CD4-positive, alpha-beta T cell treated with Interleukin-21 for 1 hour (primary cell): Measurements from ENCODE around the gene KAZN.

Experiments
- DNase-seq: peaks from one replicate; pipeline ENCODE4 v3.0.0-alpha.2; 2020

The KAZN gene

DNA sequence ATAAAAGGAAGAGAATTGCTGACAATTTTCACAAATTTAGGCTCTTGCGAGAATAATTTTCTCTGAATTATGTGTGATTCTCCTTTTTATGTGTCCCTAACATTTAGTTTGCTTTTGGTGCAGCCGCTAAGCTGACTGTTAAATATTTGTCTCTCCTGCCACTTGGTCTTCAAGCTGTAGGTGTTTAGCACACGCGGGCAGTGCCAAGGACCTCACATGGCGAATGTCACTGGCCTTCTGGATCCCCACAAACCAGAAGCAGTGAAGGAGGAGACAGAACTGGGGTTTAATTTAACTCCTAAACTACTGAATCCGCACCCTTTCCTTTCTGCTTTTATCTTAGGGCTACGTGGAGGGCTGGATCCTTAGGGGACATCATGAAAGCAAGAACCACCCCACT is 120.0 kb downstream of the KAZN start:
- no peak for DNase-seq

- no peak for DNase-seq
These were observed 124.9 kb downstream of the KAZN start for GRCh38 chr1:14723401-14723800.

DNA sequence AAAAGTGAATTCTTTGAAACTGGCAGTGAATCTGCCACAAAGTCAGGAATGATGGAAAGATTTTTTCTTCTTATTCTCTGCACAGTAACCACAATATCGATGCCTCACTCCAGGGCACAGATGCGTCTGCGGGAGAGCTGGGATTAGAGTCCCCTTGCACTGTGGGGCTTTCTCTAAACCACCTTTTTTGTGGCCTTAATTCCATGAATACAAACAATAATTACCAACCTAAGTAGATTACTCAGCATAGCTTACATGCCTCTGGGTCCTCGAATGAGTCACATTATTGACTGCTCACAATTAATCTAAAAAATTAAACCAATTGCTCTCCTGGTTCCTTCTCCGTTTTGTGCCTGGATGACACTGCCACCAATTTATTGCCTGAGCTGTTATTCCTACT is 125.8 kb downstream of the KAZN start:
- no peak for DNase-seq

- DNase-seq: no peak
These were observed 126.2 kb downstream of the KAZN start for GRCh38 chr1:14724678-14725077.

DNA sequence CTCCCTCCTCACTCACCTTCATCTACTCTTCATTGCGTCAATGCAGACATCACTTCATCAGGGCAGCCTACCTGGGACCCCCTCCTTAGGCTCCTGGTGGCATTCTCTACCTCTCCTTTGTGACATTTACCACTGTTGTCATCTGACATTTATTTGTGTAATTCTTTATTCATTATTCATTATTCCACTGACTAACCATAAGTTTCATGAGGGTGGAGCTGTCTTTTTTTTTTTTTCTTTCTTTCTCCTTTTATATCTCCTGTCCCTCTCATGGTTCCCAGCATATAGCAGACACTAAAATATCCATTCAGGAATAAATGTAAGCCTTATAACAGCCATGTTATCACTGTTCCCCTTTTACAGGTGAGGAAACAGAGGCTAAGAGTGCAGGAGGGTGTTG is 126.8 kb downstream of the KAZN start:
- no peak for DNase-seq

GRCh38 chr1:14725695-14726094 is 127.2 kb downstream of the KAZN start:
- no peak for DNase-seq

GRCh38 chr1:14726606-14727005 is 128.1 kb downstream of the KAZN start:
- DNase-seq: no peak

DNA sequence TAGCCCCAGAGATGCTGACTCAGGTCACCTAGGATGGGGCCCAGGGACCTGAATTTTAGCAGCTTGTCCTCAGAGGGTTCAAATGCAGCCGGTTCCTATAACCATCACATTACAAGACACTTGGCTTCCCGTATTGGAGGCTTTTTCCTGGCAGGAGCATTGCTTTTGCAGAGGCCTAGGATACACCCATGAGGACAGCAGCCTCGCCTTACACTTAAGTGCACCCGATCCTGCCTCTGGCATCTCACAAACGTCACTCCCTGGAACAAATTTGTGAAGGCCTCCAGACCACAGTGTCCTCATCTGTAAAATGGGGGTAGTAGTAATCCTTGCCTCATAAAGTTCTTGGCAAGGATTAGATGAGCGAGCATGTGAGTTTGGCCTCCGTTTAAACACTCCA is 130.0 kb downstream of the KAZN start:
- no peak for DNase-seq

DNA sequence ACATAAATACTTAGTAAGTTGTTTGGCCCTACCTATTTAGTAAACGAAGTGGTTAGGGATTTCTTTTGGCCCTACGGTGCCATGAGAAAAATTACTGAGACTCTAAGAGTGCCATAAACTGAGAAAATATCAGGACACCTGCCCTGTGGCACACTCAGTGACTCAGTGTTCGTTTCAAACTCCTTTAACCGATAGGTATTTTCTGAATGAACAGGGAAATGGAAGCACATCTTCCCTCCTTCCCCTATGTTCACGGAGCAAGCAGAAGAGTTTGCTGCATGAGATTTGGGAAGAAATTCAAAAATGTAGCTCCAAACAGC is 134.2 kb downstream of the KAZN start:
- no peak for DNase-seq

DNA sequence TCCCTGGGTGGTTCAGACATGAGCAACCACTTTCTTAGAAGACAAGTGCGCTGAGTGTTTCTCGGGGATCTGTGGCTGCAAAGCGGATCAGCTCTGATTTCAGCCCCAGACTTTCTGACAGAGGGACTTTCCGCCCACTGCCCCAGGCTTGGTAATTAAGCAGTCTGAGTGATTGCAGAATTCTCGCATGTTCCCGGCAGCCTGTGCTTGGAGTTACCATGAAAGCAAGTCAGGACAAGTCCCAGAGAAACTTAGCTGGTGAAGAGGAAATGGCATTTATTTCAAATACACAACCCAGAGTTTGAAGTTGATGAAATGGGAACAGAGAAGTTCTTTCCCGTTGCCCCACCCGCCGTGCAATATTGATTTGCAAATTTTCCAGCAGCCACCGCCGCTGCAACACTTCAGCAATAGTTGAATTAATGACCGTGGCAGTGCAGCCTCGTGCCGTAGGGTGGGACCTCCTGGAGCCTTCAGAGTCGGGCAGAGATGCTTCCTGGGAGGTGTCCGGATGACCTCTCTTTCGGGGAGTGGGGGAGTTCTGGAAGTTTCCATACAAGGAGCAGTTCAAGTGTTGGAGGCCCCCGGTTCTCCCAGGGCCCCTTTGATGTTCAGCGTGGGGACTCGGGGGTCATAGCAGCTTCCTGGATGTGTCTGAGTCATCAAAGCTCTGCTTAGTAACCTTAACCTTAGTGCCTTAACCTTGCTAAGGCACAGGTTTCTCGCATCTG is 134.7 kb downstream of the KAZN start:
- no peak for DNase-seq

- no peak for DNase-seq
These were observed 135.3 kb downstream of the KAZN start for GRCh38 chr1:14733779-14734140.

DNA sequence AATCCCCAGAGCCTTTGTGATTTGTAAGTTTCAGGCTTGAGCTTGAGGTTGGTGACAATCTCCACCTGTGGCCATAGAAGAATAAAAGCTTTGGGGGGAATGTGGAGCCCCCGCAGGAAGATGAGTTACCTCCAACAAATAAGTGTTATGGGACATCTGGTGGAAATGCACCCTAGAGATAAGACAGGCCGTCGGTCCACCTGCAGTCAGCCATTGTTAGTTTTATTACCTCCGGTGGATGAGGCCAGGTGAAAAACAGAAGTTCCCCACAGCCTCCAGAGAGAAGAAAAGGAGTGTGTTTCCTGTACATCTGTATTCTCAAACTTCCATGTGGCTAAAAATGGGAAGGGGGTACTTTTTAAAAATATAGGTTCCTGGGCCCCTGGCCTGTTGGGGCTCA is 137.4 kb downstream of the KAZN start:
- no peak for DNase-seq

DNA sequence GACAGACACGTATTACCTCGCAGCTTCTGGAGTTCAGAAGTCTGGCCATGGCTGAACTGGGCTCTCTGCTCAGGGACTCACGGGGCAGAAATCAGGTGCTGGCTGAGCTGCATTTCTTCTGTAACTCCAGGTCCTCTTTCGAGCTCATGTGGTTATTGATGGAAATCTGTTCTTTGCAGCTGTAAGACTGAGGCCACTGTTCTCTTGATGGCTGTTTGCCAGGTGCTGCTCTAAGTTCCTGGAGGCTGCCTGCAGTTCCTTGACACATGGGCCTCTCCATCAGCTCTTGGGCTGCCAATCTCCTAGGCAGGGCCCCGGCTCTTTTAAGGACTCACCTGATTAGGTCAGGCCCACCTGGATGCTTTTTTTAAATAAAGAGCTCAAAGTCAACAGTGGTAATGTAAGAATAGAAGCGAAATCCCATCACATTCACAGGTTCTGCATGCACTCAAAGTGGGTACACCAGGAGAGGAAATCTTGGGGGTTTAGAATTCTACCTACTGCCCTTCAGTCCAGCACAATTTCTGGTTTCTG is 139.1 kb downstream of the KAZN start:
- no peak for DNase-seq

DNA sequence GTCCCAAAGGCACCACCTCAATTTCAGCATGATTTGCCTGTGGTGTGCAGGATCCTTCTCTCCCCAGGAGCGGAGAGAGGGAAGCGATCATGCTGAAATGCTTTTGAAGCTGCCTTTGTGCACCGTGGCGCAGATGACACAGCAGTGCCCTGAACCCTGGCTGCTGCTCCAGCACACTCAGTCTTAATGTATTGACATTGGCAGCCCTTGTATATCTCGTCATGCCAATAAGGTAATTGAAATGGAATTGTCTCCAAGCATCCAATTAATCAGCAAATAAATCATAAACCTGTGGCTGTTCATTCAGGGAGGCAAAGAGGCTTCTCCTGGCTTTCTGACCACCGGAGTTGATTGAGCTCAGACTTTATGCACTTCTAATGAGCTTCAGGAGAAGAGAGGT is 139.8 kb downstream of the KAZN start:
- no peak for DNase-seq

GRCh38 chr1:14738647-14739046 is 140.2 kb downstream of the KAZN start:
- DNase-seq: no peak

DNA sequence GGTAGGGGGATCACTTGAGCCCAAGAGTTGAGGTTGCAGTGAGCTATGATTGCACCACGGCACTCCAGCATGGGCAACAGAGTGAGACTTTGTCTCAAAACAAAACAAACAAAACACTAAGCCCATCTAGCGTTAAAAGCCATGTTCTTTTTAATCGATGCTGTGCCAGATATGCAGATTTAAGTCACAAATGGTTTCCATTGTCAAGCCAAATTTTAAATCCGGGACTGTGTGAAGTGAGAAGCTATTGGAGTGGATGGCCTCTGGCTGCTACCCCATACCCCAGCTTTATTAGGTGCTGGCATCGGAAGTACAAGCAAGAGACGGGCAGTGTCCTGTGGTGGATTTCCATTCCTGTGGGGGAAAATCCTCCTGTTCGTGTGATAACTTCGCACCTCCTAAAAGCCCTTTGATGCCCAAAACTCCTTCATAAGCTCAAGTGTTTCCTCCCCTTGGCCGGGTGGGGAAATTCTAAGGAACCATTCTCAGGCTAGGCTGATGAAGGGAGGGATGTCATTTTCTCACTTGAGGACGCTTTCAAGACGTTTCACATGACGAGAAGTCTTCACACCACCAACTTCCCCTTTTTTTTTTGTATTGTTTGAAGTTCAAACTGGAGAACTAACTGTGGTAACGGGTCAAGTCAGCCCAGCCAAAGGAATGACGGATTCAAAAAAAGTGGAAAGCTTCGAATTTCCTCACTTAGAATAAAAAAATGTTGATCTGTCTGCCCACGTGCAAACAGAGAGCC is 140.8 kb downstream of the KAZN start:
- no peak for DNase-seq

GRCh38 chr1:14740016-14740415 is 141.5 kb downstream of the KAZN start:
- DNase-seq: no peak

GRCh38 chr1:14741082-14741481 is 142.6 kb downstream of the KAZN start:
- DNase-seq: no peak

DNA sequence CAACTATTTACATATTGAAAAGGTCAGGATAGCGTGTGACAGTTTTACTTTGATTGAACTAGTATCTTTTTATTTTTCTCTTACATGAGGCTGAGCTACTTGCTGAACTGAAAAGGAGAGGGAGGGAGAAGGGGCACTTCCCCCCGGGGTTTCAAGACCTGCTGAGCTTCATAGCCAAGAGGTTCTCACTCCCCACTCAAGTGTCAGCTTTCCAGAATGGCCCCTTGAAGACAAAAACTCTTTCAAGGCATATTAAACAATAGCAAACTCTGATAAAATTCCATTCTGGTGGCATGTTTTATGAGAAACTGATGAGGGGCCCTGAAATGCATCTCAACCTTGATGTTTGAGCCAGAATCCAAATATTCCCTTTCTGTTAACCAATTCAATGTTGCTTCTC is 143.0 kb downstream of the KAZN start:
- no peak for DNase-seq

DNA sequence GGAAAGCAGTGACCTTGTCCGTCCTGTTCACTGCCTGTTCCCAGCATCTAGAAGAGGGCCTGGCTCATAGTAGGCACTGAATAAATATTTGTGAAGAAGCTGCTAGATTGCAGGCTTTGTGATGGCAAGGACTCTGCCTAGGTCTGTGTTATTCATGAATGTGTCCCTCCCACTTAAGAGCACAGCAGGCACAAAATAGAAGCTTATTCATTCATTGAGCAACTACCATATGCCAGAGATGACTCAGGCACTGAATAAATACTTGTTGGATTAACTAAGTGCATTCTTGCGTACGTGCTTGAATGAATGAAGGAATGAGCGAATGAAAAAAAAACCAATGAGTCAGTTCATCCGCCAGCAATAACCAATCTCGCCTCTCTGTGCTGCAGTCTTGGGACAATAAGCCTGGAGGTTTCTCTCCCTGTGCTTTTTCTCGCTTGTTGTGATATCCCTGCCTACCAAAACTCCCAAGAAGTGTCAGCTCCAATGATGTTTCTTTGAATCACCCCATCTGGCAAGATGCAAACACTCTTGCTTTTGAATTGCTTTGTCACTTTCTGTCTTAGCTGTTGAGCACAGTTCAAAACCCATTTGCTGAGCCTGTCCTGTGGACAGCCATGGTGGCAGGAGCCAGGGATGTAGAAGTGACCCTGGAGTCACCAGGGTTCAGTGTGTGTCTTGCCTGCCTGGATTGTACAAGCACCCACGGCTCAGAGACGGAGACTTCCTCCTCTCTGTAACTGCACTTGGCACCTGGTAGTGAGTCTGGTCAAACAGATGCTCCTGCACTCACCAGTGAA is 143.9 kb downstream of the KAZN start:
- no peak for DNase-seq

DNA sequence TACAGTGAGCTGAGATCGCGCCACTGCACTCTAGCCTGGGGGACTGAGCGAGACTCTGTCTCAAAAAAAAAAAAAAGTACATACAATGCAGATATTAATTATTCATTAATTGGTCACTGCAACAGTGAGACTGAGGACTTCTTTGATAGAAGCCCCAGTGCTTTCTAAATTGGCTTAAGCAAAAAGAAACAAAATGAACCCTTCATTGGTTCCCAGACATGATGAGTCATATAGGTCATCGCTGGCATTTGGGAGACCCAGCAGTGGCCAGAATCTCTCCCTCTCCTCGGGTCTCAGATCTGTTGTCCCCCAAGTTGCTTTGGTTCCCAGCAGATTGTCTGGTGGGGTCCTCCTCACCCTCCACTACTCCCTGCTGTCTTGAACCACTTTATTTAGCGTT is 144.9 kb downstream of the KAZN start:
- DNase-seq: no peak

GRCh38 chr1:14745001-14745720 is 146.7 kb downstream of the KAZN start:
- no peak for DNase-seq

GRCh38 chr1:14745789-14746188 is 147.3 kb downstream of the KAZN start:
- no peak for DNase-seq
